MM.1S (cell line): Measurements from ENCODE around the gene GRIK4.

Experiments
- DNase-seq: peaks from one replicate; pipeline ENCODE4 v3.0.0-alpha.2; 2015
- H2AFZ ChIP-seq: fragments of 300-600 bp; sonication (generic); 2 replicates; pipeline ENCODE4 v1.6.0; 2016; ENCODE audit warnings: antibody characterized with exemption, low read length
- H3F3A ChIP-seq: fragments of 300-600 bp; sonication (generic); 2 replicates; pipeline ENCODE4 v1.6.1; 2016; ENCODE audit warnings: mild to moderate bottlenecking, antibody characterized with exemption, low read length, moderate library complexity, mixed read lengths; ENCODE audit not compliant: insufficient read depth
- H3K27ac ChIP-seq: fragments of 300-600 bp; sonication (generic); 2 replicates; pipeline ENCODE4 v1.5.1; 2016; ENCODE audit warnings: mild to moderate bottlenecking, low read length
- H3K27me3 ChIP-seq: fragments of 300-600 bp; sonication (generic); replicated peaks from 2 replicates; pipeline ENCODE4 v1.6.0; 2016; ENCODE audit warnings: low read length; ENCODE audit not compliant: insufficient read depth
- H3K36me3 ChIP-seq: fragments of 300-600 bp; sonication (generic); replicated peaks from 2 replicates; pipeline ENCODE4 v1.6.1; 2016; ENCODE audit warnings: mild to moderate bottlenecking, low read length, mixed read lengths; ENCODE audit not compliant: insufficient read depth
- H3K4me1 ChIP-seq: fragments of 300-600 bp; sonication (generic); 2 replicates; pipeline ENCODE4 v1.6.1; 2016; ENCODE audit warnings: low read length, mixed read lengths
- H3K4me2 ChIP-seq: fragments of 300-600 bp; sonication (generic); 2 replicates; pipeline ENCODE4 v1.6.0; 2016; ENCODE audit warnings: low read depth, low read length
- H3K4me3 ChIP-seq: fragments of 300-600 bp; sonication (generic); 2 replicates; pipeline ENCODE4 v1.5.1; 2016; ENCODE audit warnings: low read length, mixed read lengths
- H3K79me2 ChIP-seq: fragments of 300-600 bp; sonication (generic); 2 replicates; pipeline ENCODE4 v1.6.1; 2016; ENCODE audit warnings: mixed run types, low read length, mixed read lengths
- H3K9ac ChIP-seq: fragments of 300-600 bp; sonication (generic); 2 replicates; pipeline ENCODE4 v1.6.1; 2016; ENCODE audit warnings: low read length, mixed read lengths
- H3K9me2 ChIP-seq: fragments of 300-600 bp; sonication (generic); replicated peaks from 2 replicates; pipeline ENCODE4 v1.6.1; 2016; ENCODE audit warnings: mild to moderate bottlenecking, low read length, mixed read lengths; ENCODE audit not compliant: insufficient read depth
- H3K9me3 ChIP-seq: fragments of 300-600 bp; sonication (generic); replicated peaks from 2 replicates; pipeline ENCODE4 v1.6.1; 2016; ENCODE audit warnings: mild to moderate bottlenecking, low read length, mixed read lengths; ENCODE audit not compliant: insufficient read depth
- H4K20me1 ChIP-seq: fragments of 300-600 bp; sonication (generic); 2 replicates; pipeline ENCODE4 v1.6.1; 2016; ENCODE audit warnings: mild to moderate bottlenecking, low read length, moderate library complexity, mixed read lengths; ENCODE audit not compliant: insufficient read depth
- EZH2 ChIP-seq: fragments of 300-600 bp; sonication (generic); optimal IDR thresholded peaks from 2 replicates; pipeline ENCODE3; 2017; ENCODE audit warnings: low read depth, mild to moderate bottlenecking, antibody characterized with exemption, low read length, mixed read lengths
- EZH2phosphoT487 ChIP-seq: fragments of 300-600 bp; sonication (generic); IDR thresholded peaks from 2 replicates; pipeline ENCODE4 v1.6.1; 2018; ENCODE audit warnings: antibody characterized with exemption, low read length
- TF ChIP-seq, protein P1 (sequence below): fragments of 300-600 bp; sonication (generic); IDR thresholded peaks from 2 replicates; pipeline ENCODE4 v1.5.1; 2016; ENCODE audit warnings: antibody characterized with exemption, low read length, mixed read lengths

The GRIK4 gene

GRCh38 chr11:120908461-120909181 is 397.1 kb downstream of the GRIK4 start:
- Histone ChIP-seq H2AFZ (no peak overlapping the region), H3K27me3 (no peaks in the 10 kb centered on the region), H3K9ac (no peak overlapping the region), H3K4me2 (no peak overlapping the region), H3K4me3 (no peak overlapping the region), H3F3A (no peaks in the 10 kb centered on the region), H3K9me2 (no peaks in the 10 kb centered on the region), H3K36me3 (no peaks in the 10 kb centered on the region), H3K27ac (no peak overlapping the region), H3K9me3 (no peaks in the 10 kb centered on the region), H4K20me1 (no peaks in the 10 kb centered on the region), H3K79me2 (no peaks in the 10 kb centered on the region), H3K4me1 (no peaks in the 10 kb centered on the region)
- TF ChIP-seq, protein P1, sequence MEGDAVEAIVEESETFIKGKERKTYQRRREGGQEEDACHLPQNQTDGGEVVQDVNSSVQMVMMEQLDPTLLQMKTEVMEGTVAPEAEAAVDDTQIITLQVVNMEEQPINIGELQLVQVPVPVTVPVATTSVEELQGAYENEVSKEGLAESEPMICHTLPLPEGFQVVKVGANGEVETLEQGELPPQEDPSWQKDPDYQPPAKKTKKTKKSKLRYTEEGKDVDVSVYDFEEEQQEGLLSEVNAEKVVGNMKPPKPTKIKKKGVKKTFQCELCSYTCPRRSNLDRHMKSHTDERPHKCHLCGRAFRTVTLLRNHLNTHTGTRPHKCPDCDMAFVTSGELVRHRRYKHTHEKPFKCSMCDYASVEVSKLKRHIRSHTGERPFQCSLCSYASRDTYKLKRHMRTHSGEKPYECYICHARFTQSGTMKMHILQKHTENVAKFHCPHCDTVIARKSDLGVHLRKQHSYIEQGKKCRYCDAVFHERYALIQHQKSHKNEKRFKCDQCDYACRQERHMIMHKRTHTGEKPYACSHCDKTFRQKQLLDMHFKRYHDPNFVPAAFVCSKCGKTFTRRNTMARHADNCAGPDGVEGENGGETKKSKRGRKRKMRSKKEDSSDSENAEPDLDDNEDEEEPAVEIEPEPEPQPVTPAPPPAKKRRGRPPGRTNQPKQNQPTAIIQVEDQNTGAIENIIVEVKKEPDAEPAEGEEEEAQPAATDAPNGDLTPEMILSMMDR, result no peak
- TF ChIP-seq EZH2 (no peak), EZH2phosphoT487 (no peak)
- no peak for DNase-seq

GRCh38 chr11:120909676-120910416 is 398.3 kb downstream of the GRIK4 start:
- TF ChIP-seq, protein P1, result no peak
- TF ChIP-seq EZH2phosphoT487 (no peak), EZH2 (no peak)
- Histone ChIP-seq H3K9me2 (no peaks in the 10 kb centered on the region), H3K4me2 (no peak overlapping the region), H3K4me1 (no peaks in the 10 kb centered on the region), H3K27me3 (no peaks in the 10 kb centered on the region), H3K36me3 (no peaks in the 10 kb centered on the region), H3K9me3 (no peaks in the 10 kb centered on the region), H3F3A (no peaks in the 10 kb centered on the region), H4K20me1 (no peaks in the 10 kb centered on the region), H3K79me2 (no peaks in the 10 kb centered on the region), H3K9ac (no peak overlapping the region), H3K4me3 (no peak overlapping the region), H2AFZ (no peak overlapping the region), H3K27ac (no peak overlapping the region)
- DNase-seq, result no peak

DNA sequence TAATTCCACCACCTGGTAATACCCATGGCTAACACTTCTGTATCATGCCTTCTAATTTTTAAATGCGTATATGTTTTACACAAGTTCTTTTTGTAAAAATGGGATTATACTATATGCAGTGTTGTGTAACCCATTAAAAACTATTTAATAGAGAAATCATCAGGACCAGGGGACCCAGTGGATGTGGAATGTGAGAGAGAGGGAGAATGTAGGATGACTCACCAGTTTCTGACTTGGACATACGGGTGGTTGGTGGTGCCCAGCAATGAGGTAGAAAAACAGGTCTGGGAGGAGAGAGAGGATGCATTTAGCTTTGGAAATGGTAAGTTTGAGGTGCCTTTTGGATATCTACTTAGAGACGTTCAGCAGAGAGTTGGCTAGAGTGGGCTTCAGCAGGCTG is 400.4 kb downstream of the GRIK4 start:
- Histone ChIP-seq H3K4me2 (no peak overlapping the region), H3K9ac (no peak overlapping the region)

More for the DNA sequence above, 400.4 kb downstream of the GRIK4 start:
- no peaks in the 10 kb centered on the region for H3K79me2 ChIP-seq
- no peak overlapping the region for H2AFZ ChIP-seq
- no peak for TF ChIP-seq EZH2
- no peak for TF ChIP-seq EZH2phosphoT487
- TF ChIP-seq, protein P1, result no peak
- no peaks in the 10 kb centered on the region for H3F3A ChIP-seq
- no peak overlapping the region for H3K27ac ChIP-seq
- no peaks in the 10 kb centered on the region for H3K4me1 ChIP-seq
- H3K27me3 ChIP-seq, result no peaks in the 10 kb centered on the region
- no peaks in the 10 kb centered on the region for H4K20me1 ChIP-seq
- H3K9me2 ChIP-seq, result no peaks in the 10 kb centered on the region
- no peaks in the 10 kb centered on the region for H3K36me3 ChIP-seq
- DNase-seq, result no peak
- H3K4me3 ChIP-seq, result no peak overlapping the region
- H3K9me3 ChIP-seq, result no peaks in the 10 kb centered on the region
